Activated CD4-positive, alpha-beta memory T cell treated with anti-CD3 and anti-CD28 coated beads, Interleukin-2, amount 10 ng/mL, durations not matched to agents 7 days and 5 days (primary cell): ENCODE measurements around the gene TMED4. TPM values are rescaled to one million over a fixed set of nuclear protein-coding genes. Genes with fewer than 3 reads are reported as not detected.
A peak's percentile ranks its signal among the peaks of the same experiment; 100 is the strongest.

Experiments
- CTCF ChIA-PET: fragments of 350-600 bp; sonication (Branson Sonifier 250); formaldehyde crosslinking; loops from one replicate; lab custom pipeline; 2021; ENCODE audit warnings: antibody characterized with exemption, inconsistent platforms; lab: Charles Lee
- POLR2A ChIA-PET: fragments of 350-600 bp; sonication (Branson Sonifier 250); formaldehyde crosslinking; loops from one replicate; lab custom pipeline; 2021; ENCODE audit warnings: antibody characterized with exemption; lab: Charles Lee
- DNase-seq: peaks from one replicate; pipeline ENCODE4 v3.0.0-alpha.2; 2020
- H3K27ac Mint-ChIP-seq: one replicate; pipeline ENCODE4 v1.8.0; 2021; ENCODE audit warnings: mild to moderate bottlenecking, mixed read lengths
- H3K27me3 Mint-ChIP-seq: one replicate; pipeline ENCODE4 v1.8.0; 2021; ENCODE audit warnings: mixed read lengths
- H3K36me3 Mint-ChIP-seq: one replicate; pipeline ENCODE4 v1.8.0; 2021; ENCODE audit warnings: low read depth, mixed read lengths
- H3K4me1 Mint-ChIP-seq: one replicate; pipeline ENCODE4 v1.8.0; 2021; ENCODE audit warnings: mixed read lengths
- H3K4me3 Mint-ChIP-seq: one replicate; pipeline ENCODE4 v1.8.0; 2021; ENCODE audit warnings: mild to moderate bottlenecking, mixed read lengths
- H3K9me3 Mint-ChIP-seq: one replicate; pipeline ENCODE4 v1.8.0; 2021; ENCODE audit warnings: mixed read lengths
- total RNA-seq, 2 experiments: library from RNA; stranded (reverse); gene quantifications; one replicate each; pipeline ENCODE4 v1.2.3, GENCODE V29; 2021

The TMED4 gene
- total RNA-seq, 2 experiments from 2014 or later = 76.0 to 81.8 TPM

GRCh38 chr7:44621034-44621749 lies 39.2 kb upstream of the TMED4 start:
- POLR2A ChIA-PET = interaction anchor here (1.4 to 33.8 kb wide), 5 partner anchors 12 to 264 kb away, joined by 4 to 1257 read pairs (median 7); partner anchors contain the start of genes H2AZ2, OGDH and PURB
- no peaks in the 10 kb centered on the region for H3K27me3 Mint-ChIP-seq
- H3K36me3 Mint-ChIP-seq = peaks cover 64% of the 10 kb centered on the region
- peak overlapping the region; percentile 91 for H3K27ac Mint-ChIP-seq
- no peak overlapping the region for H3K4me3 Mint-ChIP-seq
- no peaks in the 10 kb centered on the region for H3K9me3 Mint-ChIP-seq
- CTCF ChIA-PET = interaction anchor here (0.7 to 1.7 kb wide), 4 partner anchors 10 to 216 kb away, joined by 3 to 15 read pairs (median 6); no protein-coding TSS in a partner anchor
- peaks cover 93% of the 10 kb centered on the region for H3K4me1 Mint-ChIP-seq
- DNase-seq = no peak

GRCh38 chr7:44618753-44619152 lies 36.7 kb upstream of the TMED4 start:
- no peaks in the 10 kb centered on the region for H3K27me3 Mint-ChIP-seq
- H3K4me1 Mint-ChIP-seq = peaks cover 91% of the 10 kb centered on the region
- no peak for DNase-seq
- H3K36me3 Mint-ChIP-seq = peaks cover 50% of the 10 kb centered on the region
- H3K9me3 Mint-ChIP-seq = no peaks in the 10 kb centered on the region
- H3K27ac Mint-ChIP-seq = peak overlapping the region; percentile 53
- no peak overlapping the region for H3K4me3 Mint-ChIP-seq
- CTCF ChIA-PET = no interaction called here
- POLR2A ChIA-PET = interaction anchor here (1.1 to 33.8 kb wide), 3 partner anchors 11 to 37 kb away, joined by 3 to 1257 read pairs (median 69); partner anchors contain the start of gene OGDH

- Mint-ChIP-seq H3K27me3 (no peaks in the 10 kb centered on the region), H3K36me3 (peaks cover 48% of the 10 kb centered on the region), H3K27ac (peak overlapping the region; percentile 80), H3K4me1 (peaks cover 87% of the 10 kb centered on the region), H3K9me3 (no peaks in the 10 kb centered on the region), H3K4me3 (no peak overlapping the region)
- ChIA-PET POLR2A (interaction anchor here (1.0 to 33.8 kb wide), 4 partner anchors 9 to 37 kb away, joined by 3 to 1257 read pairs (median 22); partner anchors contain the start of gene OGDH), CTCF (interaction anchor here (0.6 to 1.1 kb wide), 2 partner anchors 18 to 871 kb away, joined by 4 read pairs; no protein-coding TSS in a partner anchor)
- DNase-seq = no peak
Observed at GRCh38 chr7:44618045-44618444, 36.0 kb upstream of the TMED4 start.

- no peaks in the 10 kb centered on the region for H3K9me3 Mint-ChIP-seq
- H3K4me3 Mint-ChIP-seq = no peak overlapping the region
- ChIA-PET CTCF (interaction anchor here (0.6 to 2.4 kb wide), 3 partner anchors 11 to 870 kb away, joined by 4 to 8 read pairs (median 4); partner anchors contain the start of gene OGDH), POLR2A (interaction anchor here (0.7 to 33.8 kb wide), 5 partner anchors 8 to 231 kb away, joined by 4 to 1257 read pairs (median 4); partner anchors contain the start of genes H2AZ2 and OGDH)
- H3K4me1 Mint-ChIP-seq = peaks cover 82% of the 10 kb centered on the region
- H3K27ac Mint-ChIP-seq = peak overlapping the region; percentile 80
- H3K36me3 Mint-ChIP-seq = peaks cover 48% of the 10 kb centered on the region
- no peaks in the 10 kb centered on the region for H3K27me3 Mint-ChIP-seq
- DNase-seq = no peak
Observed at GRCh38 chr7:44617225-44617890, 35.3 kb upstream of the TMED4 start.

- no peak for DNase-seq
- Mint-ChIP-seq H3K27me3 (no peaks in the 10 kb centered on the region), H3K36me3 (peaks cover 53% of the 10 kb centered on the region), H3K4me3 (no peak overlapping the region), H3K9me3 (no peaks in the 10 kb centered on the region), H3K4me1 (peaks cover 79% of the 10 kb centered on the region), H3K27ac (no peak overlapping the region)
- ChIA-PET POLR2A (interaction anchor here (0.7 to 33.8 kb wide), 4 partner anchors 11 to 232 kb away, joined by 4 to 1257 read pairs (median 22); partner anchors contain the start of genes H2AZ2 and OGDH), CTCF (interaction anchor here (2.4 kb wide), 1 partner anchor 10 kb away, joined by 8 read pairs; the partner anchor contains the start of gene OGDH)
Observed at GRCh38 chr7:44616545-44616944, 34.5 kb upstream of the TMED4 start.

GRCh38 chr7:44615793-44616192 lies 33.8 kb upstream of the TMED4 start:
- H3K27me3 Mint-ChIP-seq = no peaks in the 10 kb centered on the region
- ChIA-PET CTCF (interaction anchor here (2.4 kb wide), 1 partner anchor 9 kb away, joined by 8 read pairs; the partner anchor contains the start of gene OGDH), POLR2A (interaction anchor here (2.4 to 33.8 kb wide), 2 partner anchors 10 to 18 kb away, joined by 40 to 1257 read pairs; partner anchors contain the start of gene OGDH)
- no peak for DNase-seq
- peak overlapping the region; percentile 87 for H3K27ac Mint-ChIP-seq
- H3K4me1 Mint-ChIP-seq = peaks cover 72% of the 10 kb centered on the region
- no peaks in the 10 kb centered on the region for H3K9me3 Mint-ChIP-seq
- H3K4me3 Mint-ChIP-seq = no peak overlapping the region
- peaks cover 46% of the 10 kb centered on the region for H3K36me3 Mint-ChIP-seq

GRCh38 chr7:44615149-44615611 lies 33.1 kb upstream of the TMED4 start:
- Mint-ChIP-seq H3K9me3 (no peaks in the 10 kb centered on the region), H3K27ac (peak overlapping the region; percentile 87), H3K4me3 (peak overlapping the region; percentile 42), H3K4me1 (peaks cover 68% of the 10 kb centered on the region), H3K27me3 (no peaks in the 10 kb centered on the region), H3K36me3 (peaks cover 43% of the 10 kb centered on the region)
- ChIA-PET CTCF (no interaction called here), POLR2A (interaction anchor here (33.8 kb wide), 1 partner anchor 18 kb away, joined by 1257 read pairs; no protein-coding TSS in a partner anchor)
- peak; percentile 45 for DNase-seq

GRCh38 chr7:44609829-44610228 lies 27.8 kb upstream of the TMED4 start:
- peaks cover 33% of the 10 kb centered on the region for H3K36me3 Mint-ChIP-seq
- H3K4me3 Mint-ChIP-seq = no peak overlapping the region
- POLR2A ChIA-PET = interaction anchor here (0.9 to 33.8 kb wide), 4 partner anchors 8 to 185 kb away, joined by 3 to 1257 read pairs (median 36); no protein-coding TSS in a partner anchor
- DNase-seq = no peak
- no peaks in the 10 kb centered on the region for H3K27me3 Mint-ChIP-seq
- CTCF ChIA-PET = interaction anchor here (0.7 to 1.5 kb wide), 3 partner anchors 13 to 994 kb away, joined by 3 read pairs; no protein-coding TSS in a partner anchor
- H3K9me3 Mint-ChIP-seq = no peaks in the 10 kb centered on the region
- no peak overlapping the region for H3K27ac Mint-ChIP-seq
- H3K4me1 Mint-ChIP-seq = peaks cover 63% of the 10 kb centered on the region

GRCh38 chr7:44608916-44609648 lies 27.1 kb upstream of the TMED4 start:
- DNase-seq = peak; percentile 36
- POLR2A ChIA-PET = interaction anchor here (0.9 to 33.8 kb wide), 4 partner anchors 8 to 186 kb away, joined by 3 to 1257 read pairs (median 36); no protein-coding TSS in a partner anchor
- CTCF ChIA-PET = interaction anchor here (0.7 to 1.5 kb wide), 3 partner anchors 13 to 994 kb away, joined by 3 read pairs; no protein-coding TSS in a partner anchor
- peaks cover 56% of the 10 kb centered on the region for H3K4me1 Mint-ChIP-seq
- peaks cover 28% of the 10 kb centered on the region for H3K36me3 Mint-ChIP-seq
- H3K27ac Mint-ChIP-seq = peak overlapping the region; percentile 52
- H3K4me3 Mint-ChIP-seq = peak overlapping the region; percentile 39
- peaks cover under 1% of the 10 kb centered on the region for H3K27me3 Mint-ChIP-seq
- H3K9me3 Mint-ChIP-seq = no peaks in the 10 kb centered on the region

- H3K4me3 Mint-ChIP-seq = peak overlapping the region; percentile 98
- peak overlapping the region; percentile 98 for H3K27ac Mint-ChIP-seq
- H3K27me3 Mint-ChIP-seq = peaks cover 6% of the 10 kb centered on the region
- peaks cover 52% of the 10 kb centered on the region for H3K4me1 Mint-ChIP-seq
- H3K9me3 Mint-ChIP-seq = no peaks in the 10 kb centered on the region
- H3K36me3 Mint-ChIP-seq = peaks cover 28% of the 10 kb centered on the region
- CTCF ChIA-PET = interaction anchor here (0.6 to 2.7 kb wide), 9 partner anchors 9 to 250 kb away, joined by 3 to 17 read pairs (median 8); partner anchors contain the start of genes H2AZ2 and PPIA
- no peak for DNase-seq
- POLR2A ChIA-PET = interaction anchor here (0.6 to 33.8 kb wide), 33 partner anchors 9 to 957 kb away, joined by 3 to 1257 read pairs (median 6); partner anchors contain the start of genes DDX56, H2AZ2, NUDCD3 and PPIA
Observed at GRCh38 chr7:44607141-44608068, 25.4 kb upstream of the TMED4 start.
